Measurements from ENCODE around the gene SYN1.

DNA sequence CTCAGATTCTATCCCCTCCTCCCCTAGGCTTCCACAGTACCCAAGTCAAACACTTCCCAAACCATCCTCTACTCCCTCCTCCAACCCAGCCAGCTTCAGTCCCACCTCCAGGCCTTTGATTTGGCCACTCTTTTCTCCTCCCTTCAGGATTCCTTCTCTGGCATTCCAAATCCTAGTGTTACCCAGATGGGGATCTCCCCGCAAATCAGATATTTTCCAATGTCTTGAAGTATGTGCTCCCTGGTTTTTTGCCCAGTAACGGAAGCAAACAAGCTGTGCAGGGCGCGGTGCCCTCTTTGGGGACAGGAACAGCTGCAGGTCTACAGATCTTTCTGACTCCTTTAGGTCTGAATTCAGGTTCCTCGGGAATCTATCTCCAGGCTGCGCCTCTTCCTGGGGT lies 2.2 kb upstream of the SYN1 start:
- TF ChIP-seq, protein P1, sequence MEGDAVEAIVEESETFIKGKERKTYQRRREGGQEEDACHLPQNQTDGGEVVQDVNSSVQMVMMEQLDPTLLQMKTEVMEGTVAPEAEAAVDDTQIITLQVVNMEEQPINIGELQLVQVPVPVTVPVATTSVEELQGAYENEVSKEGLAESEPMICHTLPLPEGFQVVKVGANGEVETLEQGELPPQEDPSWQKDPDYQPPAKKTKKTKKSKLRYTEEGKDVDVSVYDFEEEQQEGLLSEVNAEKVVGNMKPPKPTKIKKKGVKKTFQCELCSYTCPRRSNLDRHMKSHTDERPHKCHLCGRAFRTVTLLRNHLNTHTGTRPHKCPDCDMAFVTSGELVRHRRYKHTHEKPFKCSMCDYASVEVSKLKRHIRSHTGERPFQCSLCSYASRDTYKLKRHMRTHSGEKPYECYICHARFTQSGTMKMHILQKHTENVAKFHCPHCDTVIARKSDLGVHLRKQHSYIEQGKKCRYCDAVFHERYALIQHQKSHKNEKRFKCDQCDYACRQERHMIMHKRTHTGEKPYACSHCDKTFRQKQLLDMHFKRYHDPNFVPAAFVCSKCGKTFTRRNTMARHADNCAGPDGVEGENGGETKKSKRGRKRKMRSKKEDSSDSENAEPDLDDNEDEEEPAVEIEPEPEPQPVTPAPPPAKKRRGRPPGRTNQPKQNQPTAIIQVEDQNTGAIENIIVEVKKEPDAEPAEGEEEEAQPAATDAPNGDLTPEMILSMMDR (IDR thresholded peaks at IDR 0.05; ENCODE audit: low read depth, low read length, missing input control) = no peak
- TF ChIP-seq TAF1 (conservative IDR thresholded peaks at IDR 0.05) = no peak
- no peak for TF ChIP-seq GABPA (IDR thresholded peaks at IDR 0.05 in 1 of 2, conservative IDR thresholded peaks at IDR 0.05 in 1 of 2)
- TF ChIP-seq, protein P2, sequence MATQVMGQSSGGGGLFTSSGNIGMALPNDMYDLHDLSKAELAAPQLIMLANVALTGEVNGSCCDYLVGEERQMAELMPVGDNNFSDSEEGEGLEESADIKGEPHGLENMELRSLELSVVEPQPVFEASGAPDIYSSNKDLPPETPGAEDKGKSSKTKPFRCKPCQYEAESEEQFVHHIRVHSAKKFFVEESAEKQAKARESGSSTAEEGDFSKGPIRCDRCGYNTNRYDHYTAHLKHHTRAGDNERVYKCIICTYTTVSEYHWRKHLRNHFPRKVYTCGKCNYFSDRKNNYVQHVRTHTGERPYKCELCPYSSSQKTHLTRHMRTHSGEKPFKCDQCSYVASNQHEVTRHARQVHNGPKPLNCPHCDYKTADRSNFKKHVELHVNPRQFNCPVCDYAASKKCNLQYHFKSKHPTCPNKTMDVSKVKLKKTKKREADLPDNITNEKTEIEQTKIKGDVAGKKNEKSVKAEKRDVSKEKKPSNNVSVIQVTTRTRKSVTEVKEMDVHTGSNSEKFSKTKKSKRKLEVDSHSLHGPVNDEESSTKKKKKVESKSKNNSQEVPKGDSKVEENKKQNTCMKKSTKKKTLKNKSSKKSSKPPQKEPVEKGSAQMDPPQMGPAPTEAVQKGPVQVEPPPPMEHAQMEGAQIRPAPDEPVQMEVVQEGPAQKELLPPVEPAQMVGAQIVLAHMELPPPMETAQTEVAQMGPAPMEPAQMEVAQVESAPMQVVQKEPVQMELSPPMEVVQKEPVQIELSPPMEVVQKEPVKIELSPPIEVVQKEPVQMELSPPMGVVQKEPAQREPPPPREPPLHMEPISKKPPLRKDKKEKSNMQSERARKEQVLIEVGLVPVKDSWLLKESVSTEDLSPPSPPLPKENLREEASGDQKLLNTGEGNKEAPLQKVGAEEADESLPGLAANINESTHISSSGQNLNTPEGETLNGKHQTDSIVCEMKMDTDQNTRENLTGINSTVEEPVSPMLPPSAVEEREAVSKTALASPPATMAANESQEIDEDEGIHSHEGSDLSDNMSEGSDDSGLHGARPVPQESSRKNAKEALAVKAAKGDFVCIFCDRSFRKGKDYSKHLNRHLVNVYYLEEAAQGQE (IDR thresholded peaks at IDR 0.05) = no peak
- TF ChIP-seq, protein P3, sequence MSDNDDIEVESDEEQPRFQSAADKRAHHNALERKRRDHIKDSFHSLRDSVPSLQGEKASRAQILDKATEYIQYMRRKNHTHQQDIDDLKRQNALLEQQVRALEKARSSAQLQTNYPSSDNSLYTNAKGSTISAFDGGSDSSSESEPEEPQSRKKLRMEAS (IDR thresholded peaks at IDR 0.05) = no peak
- TF ChIP-seq RXRA (IDR thresholded peaks at IDR 0.05) = no peak
- TF ChIP-seq JUND (IDR thresholded peaks at IDR 0.05) = no peak
- TF ChIP-seq HNF4G (IDR thresholded peaks at IDR 0.05) = no peak
- TF ChIP-seq RAD21 (IDR thresholded peaks at IDR 0.05) = no peak
- TF ChIP-seq, protein P4, sequence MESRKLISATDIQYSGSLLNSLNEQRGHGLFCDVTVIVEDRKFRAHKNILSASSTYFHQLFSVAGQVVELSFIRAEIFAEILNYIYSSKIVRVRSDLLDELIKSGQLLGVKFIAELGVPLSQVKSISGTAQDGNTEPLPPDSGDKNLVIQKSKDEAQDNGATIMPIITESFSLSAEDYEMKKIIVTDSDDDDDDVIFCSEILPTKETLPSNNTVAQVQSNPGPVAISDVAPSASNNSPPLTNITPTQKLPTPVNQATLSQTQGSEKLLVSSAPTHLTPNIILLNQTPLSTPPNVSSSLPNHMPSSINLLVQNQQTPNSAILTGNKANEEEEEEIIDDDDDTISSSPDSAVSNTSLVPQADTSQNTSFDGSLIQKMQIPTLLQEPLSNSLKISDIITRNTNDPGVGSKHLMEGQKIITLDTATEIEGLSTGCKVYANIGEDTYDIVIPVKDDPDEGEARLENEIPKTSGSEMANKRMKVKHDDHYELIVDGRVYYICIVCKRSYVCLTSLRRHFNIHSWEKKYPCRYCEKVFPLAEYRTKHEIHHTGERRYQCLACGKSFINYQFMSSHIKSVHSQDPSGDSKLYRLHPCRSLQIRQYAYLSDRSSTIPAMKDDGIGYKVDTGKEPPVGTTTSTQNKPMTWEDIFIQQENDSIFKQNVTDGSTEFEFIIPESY (IDR thresholded peaks at IDR 0.05) = no peak
- TF ChIP-seq YY1 (IDR thresholded peaks at IDR 0.05) = no peak
- TF ChIP-seq EGR1 (IDR thresholded peaks at IDR 0.05; ENCODE audit: low read depth in 2 of 2) = no peak
- no peak for TF ChIP-seq SP1 (IDR thresholded peaks at IDR 0.05)
